GM19463 (cell line): Measurements from ENCODE around the gene ERCC2.
"Not testable (repeated sequence)": the region's sequence is repeated elsewhere in the genome, so short reads cannot be mapped to it uniquely, and the experiment has no call there.

Experiments
- ATAC-seq: cut with Tn5 transposase; IDR thresholded peaks from one replicate; pipeline ENCODE4 v1.9.1; 2021; ENCODE audit warnings: mild to moderate bottlenecking, moderate library complexity; ENCODE audit not compliant: unreplicated experiment

Gene ERCC2

GRCh38 chr19:45340232-45340898 is 30.0 kb downstream of the ERCC2 start, which contains the start of gene KLC3:
Gene KLC3, plus strand, starts transcription at chr19:45340750. Its CDS starts 4,792 bp downstream, at chr19:45345542.
- no peak for ATAC-seq

GRCh38 chr19:45339629-45340028 is 30.7 kb downstream of the ERCC2 start:
- no peak for ATAC-seq

GRCh38 chr19:45336696-45337251 is 33.6 kb downstream of the ERCC2 start:
- no peak for ATAC-seq

- ATAC-seq = not testable (repeated sequence)
Measured at GRCh38 chr19:45334881-45335280, 35.5 kb downstream of the ERCC2 start.

GRCh38 chr19:45333609-45334303 is 36.6 kb downstream of the ERCC2 start:
- ATAC-seq = no peak

GRCh38 chr19:45331411-45331810 is 39.0 kb downstream of the ERCC2 start:
- no peak for ATAC-seq

GRCh38 chr19:45327404-45328143 is 42.8 kb downstream of the ERCC2 start:
- ATAC-seq = no peak

- ATAC-seq = no peak
Measured at GRCh38 chr19:45324349-45324907, 45.9 kb downstream of the ERCC2 start.

GRCh38 chr19:45323671-45324081 is 46.7 kb downstream of the ERCC2 start:
- ATAC-seq = no peak

GRCh38 chr19:45322744-45323281 is 47.6 kb downstream of the ERCC2 start, which contains the start of gene CKM:
Gene CKM, minus strand, starts transcription at chr19:45322875. Its CDS starts 3,162 bp downstream, at chr19:45319713.
- ATAC-seq = no peak

GRCh38 chr19:45322311-45322710 is 48.1 kb downstream of the ERCC2 start:
- no peak for ATAC-seq

- no peak for ATAC-seq
Measured at GRCh38 chr19:45321848-45322247, 48.5 kb downstream of the ERCC2 start.

- ATAC-seq = no peak
Measured at GRCh38 chr19:45320997-45321775, 49.2 kb downstream of the ERCC2 start.

- no peak for ATAC-seq
Measured at GRCh38 chr19:45315304-45315703, 55.1 kb downstream of the ERCC2 start.

GRCh38 chr19:45314708-45315245 is 55.6 kb downstream of the ERCC2 start:
- ATAC-seq = no peak

GRCh38 chr19:45312285-45312684 is 58.1 kb downstream of the ERCC2 start:
- ATAC-seq = not testable (repeated sequence)

GRCh38 chr19:45311621-45312020 is 58.8 kb downstream of the ERCC2 start:
- no peak for ATAC-seq

GRCh38 chr19:45309322-45309721 is 61.1 kb downstream of the ERCC2 start:
- ATAC-seq = not testable (repeated sequence)

GRCh38 chr19:45307361-45307760 is 63.0 kb downstream of the ERCC2 start:
- no peak for ATAC-seq
